H9 (cell line): ENCODE measurements around the gene GET3. TPM values are rescaled to one million over a fixed set of nuclear protein-coding genes. Genes with fewer than 3 reads are reported as not detected.
"Not testable (repeated sequence)": the region's sequence is repeated elsewhere in the genome, so short reads cannot be mapped to it uniquely, and the experiment has no call there.

ENCODE experiments used
- DNase-seq: peaks from one replicate; pipeline ENCODE4 v3.0.0-alpha.2; 2017
- H2AFZ ChIP-seq: one replicate; pipeline ENCODE4 v1.6.1; 2013; ENCODE audit warnings: mild to moderate bottlenecking, low read length, control low read depth, moderate library complexity
- H2AK5ac ChIP-seq: 2 replicates; pipeline ENCODE4 v1.6.1; 2013; ENCODE audit warnings: low read length, control low read depth, mixed read lengths; ENCODE audit not compliant: insufficient read length
- H2BK120ac ChIP-seq: one replicate; pipeline ENCODE4 v1.6.1; 2013; ENCODE audit warnings: low read depth, mild to moderate bottlenecking, low read length, control low read depth, inconsistent platforms; ENCODE audit not compliant: poor library complexity, severe bottlenecking
- H2BK12ac ChIP-seq: 2 replicates; pipeline ENCODE4 v1.6.1; 2013; ENCODE audit warnings: low read length, control low read depth, mixed read lengths, low read depth; ENCODE audit not compliant: insufficient read length
- H2BK15ac ChIP-seq: 2 replicates; pipeline ENCODE4 v1.6.1; 2013; ENCODE audit warnings: low read depth, low read length, control low read depth
- H2BK20ac ChIP-seq: one replicate; pipeline ENCODE4 v1.6.1; 2013; ENCODE audit warnings: low read depth, mild to moderate bottlenecking, low read length, control low read depth, inconsistent platforms; ENCODE audit not compliant: poor library complexity, severe bottlenecking
- H2BK5ac ChIP-seq: 2 replicates; pipeline ENCODE4 v1.6.1; 2013; ENCODE audit warnings: low read length, control low read depth, mixed read lengths; ENCODE audit not compliant: insufficient read length
- H3K14ac ChIP-seq: 2 replicates; pipeline ENCODE4 v1.6.1; 2013; ENCODE audit warnings: low read length, control low read depth; ENCODE audit not compliant: insufficient read depth
- H3K18ac ChIP-seq: 2 replicates; pipeline ENCODE4 v1.6.1; 2013; ENCODE audit warnings: low read depth, mild to moderate bottlenecking, mixed read lengths, low read length, control low read depth; ENCODE audit not compliant: insufficient read length
- H3K23ac ChIP-seq: 2 replicates; pipeline ENCODE4 v1.6.1; 2013; ENCODE audit warnings: low read length, control low read depth, mixed read lengths, low read depth; ENCODE audit not compliant: insufficient read length
- H3K23me2 ChIP-seq: 2 replicates; pipeline ENCODE4 v1.6.1; 2013; ENCODE audit warnings: low read depth, mild to moderate bottlenecking, mixed read lengths, low read length, control low read depth; ENCODE audit not compliant: insufficient read length, poor library complexity, severe bottlenecking
- H3K27ac ChIP-seq: 2 replicates; pipeline ENCODE4 v1.5.1; 2013; ENCODE audit warnings: low read length, control low read depth, mixed read lengths, low read depth; ENCODE audit not compliant: insufficient read length
- H3K27me3 ChIP-seq: 2 replicates; pipeline ENCODE4 v1.6.1; 2013; ENCODE audit warnings: low read length, control low read depth, inconsistent platforms; ENCODE audit not compliant: insufficient read depth
- H3K4ac ChIP-seq: 2 replicates; pipeline ENCODE4 v1.6.1; 2013; ENCODE audit warnings: low read depth, mild to moderate bottlenecking, control low read depth, inconsistent platforms, low read length, moderate library complexity
- H3K4me1 ChIP-seq: 2 replicates; pipeline ENCODE4 v1.6.1; 2013; ENCODE audit warnings: low read length, control low read depth, inconsistent platforms; ENCODE audit not compliant: insufficient read depth
- H3K4me2 ChIP-seq: 2 replicates; pipeline ENCODE4 v1.6.1; 2013; ENCODE audit warnings: low read length, control low read depth, mixed read lengths; ENCODE audit not compliant: insufficient read length, insufficient read depth
- H3K56ac ChIP-seq: 2 replicates; pipeline ENCODE4 v1.6.1; 2013; ENCODE audit warnings: low read depth, mild to moderate bottlenecking, mixed read lengths, low read length, control low read depth; ENCODE audit not compliant: insufficient read length
- H3K79me1 ChIP-seq: 2 replicates; pipeline ENCODE4 v1.6.1; 2013; ENCODE audit warnings: low read depth, mild to moderate bottlenecking, moderate library complexity, low read length, control low read depth, inconsistent platforms; ENCODE audit not compliant: insufficient read depth, poor library complexity, severe bottlenecking
- H3K79me2 ChIP-seq: 2 replicates; pipeline ENCODE4 v1.6.1; 2013; ENCODE audit warnings: low read length, control low read depth, inconsistent platforms; ENCODE audit not compliant: insufficient read depth
- H3K9ac ChIP-seq: 2 replicates; pipeline ENCODE4 v1.6.1; 2013; ENCODE audit warnings: low read length, control low read depth, mixed read lengths; ENCODE audit not compliant: insufficient read length; ENCODE audit errors: extremely low read depth
- H3K9me3 ChIP-seq: one replicate; pipeline ENCODE4 v1.6.1; 2013; ENCODE audit warnings: low read depth, low read length, inconsistent platforms; ENCODE audit not compliant: control insufficient read depth
- H3T11ph ChIP-seq: one replicate; pipeline ENCODE4 v1.6.1; 2013; ENCODE audit warnings: mild to moderate bottlenecking, low read length, control low read depth, inconsistent platforms
- H4K20me1 ChIP-seq: one replicate; pipeline ENCODE4 v1.6.1; 2013; ENCODE audit not compliant: control insufficient read depth, insufficient read length, insufficient read depth
- H4K5ac ChIP-seq: 2 replicates; pipeline ENCODE4 v1.6.1; 2013; ENCODE audit warnings: low read depth, mild to moderate bottlenecking, mixed read lengths, low read length, control low read depth; ENCODE audit not compliant: insufficient read length
- H4K8ac ChIP-seq: replicated peaks from 2 replicates; pipeline ENCODE4 v1.6.1; 2013; ENCODE audit warnings: low read length, control low read depth, mixed read lengths, low read depth; ENCODE audit not compliant: insufficient read length
- H4K91ac ChIP-seq: 2 replicates; pipeline ENCODE4 v1.6.1; 2013; ENCODE audit warnings: low read depth, mild to moderate bottlenecking, moderate library complexity, mixed read lengths, low read length, control low read depth; ENCODE audit not compliant: insufficient read length
- H3K27ac Mint-ChIP-seq, 3 experiments: 2 replicates in 2 of 3; 3 replicates in 1 of 3; pipeline ENCODE4 v1.8.0; 2020 to 2021; ENCODE audit warnings: mixed read lengths in 3 of 3, mild to moderate bottlenecking in 1 of 3, moderate library complexity in 1 of 3
- H3K27me3 Mint-ChIP-seq: 2 replicates; pipeline ENCODE4 v1.8.0; 2021; ENCODE audit warnings: low read depth, mild to moderate bottlenecking, moderate library complexity, mixed read lengths
- H3K36me3 Mint-ChIP-seq, 3 experiments: 2 replicates in 2 of 3; 3 replicates in 1 of 3; pipeline ENCODE4 v1.8.0; 2020 to 2021; ENCODE audit warnings: low read depth in 3 of 3, mixed read lengths in 3 of 3; ENCODE audit not compliant: insufficient read depth in 1 of 3
- H3K4me1 Mint-ChIP-seq, 2 experiments: 2 replicates each; pipeline ENCODE4 v1.8.0; 2020; ENCODE audit warnings: mixed read lengths in 2 of 2
- H3K4me3 Mint-ChIP-seq, 2 experiments: 2 replicates in 1 of 2; 3 replicates in 1 of 2; pipeline ENCODE4 v1.8.0; 2020 to 2021; ENCODE audit warnings: mild to moderate bottlenecking in 2 of 2, mixed read lengths in 2 of 2, moderate library complexity in 1 of 2
- H3K9me3 Mint-ChIP-seq, 2 experiments: 2 replicates in 1 of 2; 3 replicates in 1 of 2; pipeline ENCODE4 v1.8.0; 2020; ENCODE audit warnings: mild to moderate bottlenecking in 2 of 2, mixed read lengths in 2 of 2, moderate library complexity in 1 of 2
- CTCF ChIP-seq: fragments of 200-600 bp; sonication (generic); conservative IDR thresholded peaks from 3 replicates; pipeline ENCODE4 v1.8.0; 2021; ENCODE audit warnings: antibody characterized with exemption, mild to moderate bottlenecking
- WGBS: extraction: QIAGEN DNeasy Blood & Tissue Kit; methylation state at CpG from one replicate; pipeline ENCODE4 v1.1.7; 2013; ENCODE audit warnings: missing lambda C conversion rate, low lambda C conversion rate, mixed read lengths; ENCODE audit not compliant: insufficient read length; ENCODE audit errors: extremely low coverage; 5-methylcytosine and 5-hydroxymethylcytosine counted together
- total RNA-seq: library from RNA; stranded (reverse); gene quantifications from 2 replicates; pipeline ENCODE4 v1.2.1, GENCODE V29; 2021

The GET3 gene
- total RNA-seq, 1 experiment from 2014 or later, result 81.6 TPM

GRCh38 chr19:12723641-12724426 is 13.5 kb upstream of the GET3 start, which contains the start of gene TNPO2:
Gene TNPO2, minus strand, starts transcription at chr19:12723932. Its CDS starts 2,955 bp downstream, at chr19:12720977.
- no peaks in the 10 kb centered on the region for H3K9me3 ChIP-seq
- Mint-ChIP-seq H3K27me3 (no peaks in the 10 kb centered on the region), H3K9me3 (no peaks in the 10 kb centered on the region), H3K4me3 (peak within 1 kb of the TSS; percentile 97 to 98), H3K4me1 (peaks cover 15 to 26% of the 10 kb centered on the region in 2 experiments), H3K36me3 (peaks cover 19 to 37% (median 21%) of the 10 kb centered on the region in 3 experiments; a peak in 6 of 7 replicates), H3K27ac (peak within 1 kb of the TSS; percentile 93 to 99 (median 97))
- no peak within 1 kb of the TSS for H2BK5ac ChIP-seq
- peaks cover 22% of the 10 kb centered on the region for H3K23me2 ChIP-seq
- TF ChIP-seq CTCF, result no peak
- H3K4ac ChIP-seq, result no peak within 1 kb of the TSS; the same call in 1 of the 2 replicates
- H4K5ac ChIP-seq, result peak within 1 kb of the TSS; percentile 19
- peaks cover 7% of the 10 kb centered on the region for H3K79me1 ChIP-seq
- no peak within 1 kb of the TSS for H2BK12ac ChIP-seq
- no peaks in the 10 kb centered on the region for H3K4me1 ChIP-seq
- H3K27me3 ChIP-seq, result no peaks in the 10 kb centered on the region
- no peaks in the 10 kb centered on the region for H4K20me1 ChIP-seq
- peak within 1 kb of the TSS; percentile 97 for H3K9ac ChIP-seq
- no peak within 1 kb of the TSS for H2BK20ac ChIP-seq
- no peak within 1 kb of the TSS for H2BK120ac ChIP-seq
- H3K4me2 ChIP-seq, result peak within 1 kb of the TSS; percentile 96
- no peak within 1 kb of the TSS for H3T11ph ChIP-seq
- peak within 1 kb of the TSS; percentile 31 for H3K56ac ChIP-seq
- WGBS, result no CpG with 5 or more reads among the region's 28 CpGs
- H2AK5ac ChIP-seq, result no peak within 1 kb of the TSS
- no peak within 1 kb of the TSS for H4K91ac ChIP-seq
- peak within 1 kb of the TSS; percentile 30 for H3K27ac ChIP-seq
- peak within 1 kb of the TSS; percentile 87 for H3K14ac ChIP-seq
- H4K8ac ChIP-seq, result no peak within 1 kb of the TSS
- H3K79me2 ChIP-seq, result peaks cover 26% of the 10 kb centered on the region; the same call in 1 of the 2 replicates
- no peak within 1 kb of the TSS for H3K23ac ChIP-seq
- H3K18ac ChIP-seq, result peak within 1 kb of the TSS; percentile 92
- DNase-seq, result peak; percentile 87
- H2AFZ ChIP-seq, result no peak within 1 kb of the TSS
- H2BK15ac ChIP-seq, result no peak within 1 kb of the TSS

- not testable (repeated sequence) for H2BK15ac ChIP-seq, H2BK12ac ChIP-seq, H3K9ac ChIP-seq, H3K9me3 ChIP-seq, H2AFZ ChIP-seq, H3K18ac ChIP-seq, H3K14ac ChIP-seq, H3K27ac Mint-ChIP-seq, H3T11ph ChIP-seq, H3K4me1 ChIP-seq, H3K9me3 Mint-ChIP-seq, H2AK5ac ChIP-seq, H3K4ac ChIP-seq, H4K8ac ChIP-seq, H3K56ac ChIP-seq, H2BK120ac ChIP-seq, H3K79me1 ChIP-seq, H3K4me2 ChIP-seq, H2BK20ac ChIP-seq, H3K27me3 Mint-ChIP-seq, H3K4me3 Mint-ChIP-seq, H4K91ac ChIP-seq, H4K5ac ChIP-seq, H3K27me3 ChIP-seq, H3K27ac ChIP-seq, H4K20me1 ChIP-seq, DNase-seq, H3K23ac ChIP-seq, H2BK5ac ChIP-seq
- WGBS, result no CpG with 5 or more reads among the region's 10 CpGs
- Histone ChIP-seq H3K79me2 (peaks cover 15% of the 10 kb centered on the region; the same call in 1 of the 2 replicates), H3K23me2 (peaks cover 22% of the 10 kb centered on the region)
- peaks cover 11 to 23% of the 10 kb centered on the region in 2 experiments for H3K4me1 Mint-ChIP-seq
- peaks cover 19 to 39% (median 22%) of the 10 kb centered on the region in 3 experiments for H3K36me3 Mint-ChIP-seq
Observed at GRCh38 chr19:12725612-12726011, 11.7 kb upstream of the GET3 start.
